GM19395 (cell line): ENCODE data around the gene MN1.

Source experiments
- ATAC-seq: cut with Tn5 transposase; IDR thresholded peaks from one replicate; pipeline ENCODE4 v1.9.1; 2021; ENCODE audit warnings: mild to moderate bottlenecking, moderate library complexity; ENCODE audit not compliant: unreplicated experiment

The MN1 gene

GRCh38 chr22:27765706-27766291 is 35.8 kb downstream of the MN1 start:
- no peak for ATAC-seq

GRCh38 chr22:27764722-27765236 is 36.8 kb downstream of the MN1 start:
- no peak for ATAC-seq

GRCh38 chr22:27761665-27762064 is 39.9 kb downstream of the MN1 start:
- no peak for ATAC-seq

- ATAC-seq: no peak
Observed at GRCh38 chr22:27761000-27761399, 40.6 kb downstream of the MN1 start.

- ATAC-seq: no peak
Observed at GRCh38 chr22:27760474-27760873, 41.1 kb downstream of the MN1 start.

DNA sequence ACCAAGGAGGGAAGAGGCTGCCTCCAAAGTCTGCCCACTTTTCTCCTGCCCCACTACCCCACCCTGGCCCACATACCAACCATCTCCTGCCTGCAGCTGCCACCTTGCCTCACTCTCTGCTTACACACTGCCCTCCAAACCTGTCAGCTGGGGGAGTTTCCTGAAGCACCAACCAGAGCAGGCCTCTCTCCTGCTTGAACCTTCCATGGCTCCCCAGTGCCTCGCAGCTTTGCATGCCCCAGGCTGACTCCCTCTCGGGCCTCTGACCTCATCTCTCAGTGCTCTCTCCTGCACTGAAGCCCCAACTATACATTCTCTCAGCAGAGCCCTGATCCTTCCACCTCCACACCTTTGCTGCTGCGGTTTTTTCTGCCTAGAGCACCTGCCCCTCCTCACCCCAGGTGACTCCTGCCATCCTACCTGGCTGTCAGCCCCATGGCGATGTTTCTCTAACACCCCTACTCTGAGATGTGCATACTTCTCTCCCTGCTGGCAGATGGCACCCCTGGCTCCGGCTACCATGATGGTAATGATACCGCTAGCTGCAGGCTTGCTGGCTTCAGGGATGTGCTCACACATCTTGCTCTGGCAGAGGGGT is 43.5 kb downstream of the MN1 start:
- ATAC-seq: no peak

DNA sequence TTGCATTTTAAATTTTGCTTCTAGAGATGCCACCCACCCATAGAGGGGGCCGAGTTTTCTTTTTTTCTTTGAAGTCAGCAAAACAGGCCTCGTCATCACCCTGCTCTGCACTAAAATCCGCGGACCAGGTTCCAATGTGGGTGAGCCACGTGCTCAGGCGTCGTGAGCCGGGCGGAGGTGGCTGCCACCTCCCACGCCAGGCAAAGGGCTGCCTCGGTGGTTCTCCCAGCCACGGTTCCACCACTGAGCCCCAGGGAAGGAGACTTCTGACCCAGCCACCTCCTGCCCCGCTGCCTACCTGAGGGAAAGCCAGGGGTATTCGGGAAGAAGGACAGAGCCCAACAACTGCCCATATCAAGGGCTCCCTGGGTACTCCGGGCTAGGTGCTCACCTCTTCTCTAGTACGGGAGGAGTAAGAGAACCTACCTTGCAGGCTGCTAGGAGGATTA is 45.3 kb downstream of the MN1 start:
- no peak for ATAC-seq

DNA sequence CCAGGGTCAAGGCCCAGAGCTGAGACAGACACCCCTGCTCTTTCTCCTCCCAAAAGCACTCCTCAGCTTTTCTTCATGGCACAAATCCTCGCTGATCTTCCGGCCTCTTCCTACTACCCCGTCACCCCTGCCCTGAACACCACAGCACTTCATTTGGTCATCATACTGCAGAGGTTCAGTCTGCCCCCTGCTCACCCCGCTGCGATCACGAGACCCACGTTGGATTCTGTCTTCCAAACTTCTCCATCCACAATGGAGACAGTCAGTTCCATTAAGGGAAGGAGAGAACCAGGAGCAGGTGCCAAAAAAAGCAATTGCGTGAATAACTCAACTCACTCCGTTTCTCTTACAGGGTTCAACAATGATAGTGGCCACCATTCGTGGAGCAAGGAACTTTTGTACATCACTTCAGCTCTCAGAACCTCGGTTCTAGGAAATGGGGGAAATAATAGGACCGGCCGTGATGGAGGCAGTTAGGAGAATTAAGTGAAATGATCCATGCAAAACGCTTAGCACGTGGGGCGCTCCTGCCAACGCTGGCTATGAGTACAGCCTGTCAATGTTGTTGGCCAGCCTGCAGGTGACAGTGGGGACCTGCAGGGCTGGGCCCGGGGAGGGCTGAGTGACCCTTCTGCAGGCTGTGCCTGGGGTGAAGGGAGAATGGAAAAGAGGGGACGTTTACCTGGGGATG is 45.9 kb downstream of the MN1 start:
- no peak for ATAC-seq

GRCh38 chr22:27754888-27755480 is 46.6 kb downstream of the MN1 start:
- no peak for ATAC-seq

DNA sequence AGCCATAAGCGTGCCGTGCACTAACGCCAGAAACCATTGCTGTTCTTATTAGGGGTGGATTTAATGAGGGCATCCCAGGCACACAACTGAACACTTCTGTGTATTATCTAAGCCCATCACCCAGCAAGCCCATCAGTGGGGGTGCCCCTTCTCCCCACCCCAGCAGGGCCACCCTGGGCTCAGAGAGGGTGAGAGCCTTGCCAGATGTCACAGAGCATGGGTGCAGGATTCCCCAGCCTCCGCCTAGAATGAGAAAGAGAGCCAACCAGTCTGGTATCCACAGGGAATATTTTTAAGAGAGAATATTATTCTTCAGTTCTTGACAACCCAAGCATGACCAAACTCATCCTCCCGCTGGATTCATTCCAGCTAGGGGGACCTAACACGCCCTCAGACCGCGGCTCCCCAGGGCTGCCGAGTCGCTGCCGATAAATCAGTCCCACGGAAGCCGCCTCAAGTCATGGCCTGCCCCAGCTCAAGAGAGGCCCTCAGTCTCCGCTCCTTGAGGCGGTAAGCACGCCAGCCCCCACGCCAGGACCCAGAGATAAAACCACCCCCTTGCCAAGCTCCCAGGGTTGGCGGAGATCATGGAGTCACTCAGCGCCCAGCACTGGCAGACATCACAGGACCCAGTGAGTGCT is 47.2 kb downstream of the MN1 start:
- ATAC-seq: no peak

- no peak for ATAC-seq
Observed at GRCh38 chr22:27752771-27753170, 48.8 kb downstream of the MN1 start.

- no peak for ATAC-seq
Observed at GRCh38 chr22:27752141-27752540, 49.4 kb downstream of the MN1 start.

GRCh38 chr22:27751277-27752070 is 50.1 kb downstream of the MN1 start:
- no peak for ATAC-seq

DNA sequence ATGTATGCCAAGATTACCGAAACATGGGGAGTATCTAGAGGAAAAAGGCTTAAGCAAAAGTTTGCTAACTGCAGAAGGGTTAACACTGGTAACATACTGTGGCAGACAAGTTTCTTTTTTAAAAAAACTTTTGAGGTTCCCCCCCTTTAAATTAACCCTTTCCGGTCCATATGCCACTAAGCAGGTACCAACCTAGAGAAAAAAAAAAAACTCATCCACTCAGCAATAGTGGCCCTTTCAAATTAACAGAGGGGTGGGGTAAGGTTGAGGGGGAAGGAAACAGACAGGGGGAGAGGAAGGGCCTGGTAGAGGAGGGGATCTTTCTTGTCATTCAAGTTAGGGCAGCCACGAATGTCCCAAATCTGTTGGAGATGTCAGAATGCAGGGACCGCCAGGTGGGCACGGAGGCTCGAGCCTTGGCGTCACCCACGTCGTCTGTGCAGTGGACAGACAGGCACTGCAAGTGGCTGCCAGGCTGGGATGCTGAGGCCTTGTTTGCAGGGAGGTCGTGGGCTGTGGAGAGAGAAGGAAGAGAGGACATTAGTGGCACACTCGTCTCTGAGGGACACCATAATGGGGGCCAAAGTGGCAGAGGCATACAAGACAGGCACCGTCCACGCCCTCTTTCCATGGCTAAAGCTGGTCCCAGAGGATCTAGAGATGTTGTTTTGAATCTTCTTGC is 50.8 kb downstream of the MN1 start:
- ATAC-seq: no peak

- ATAC-seq: no peak
Observed at GRCh38 chr22:27749597-27750225, 51.8 kb downstream of the MN1 start.

GRCh38 chr22:27748751-27749191 is 52.8 kb downstream of the MN1 start:
- ATAC-seq: no peak

GRCh38 chr22:27748349-27748748 is 53.2 kb downstream of the MN1 start:
- ATAC-seq: no peak

DNA sequence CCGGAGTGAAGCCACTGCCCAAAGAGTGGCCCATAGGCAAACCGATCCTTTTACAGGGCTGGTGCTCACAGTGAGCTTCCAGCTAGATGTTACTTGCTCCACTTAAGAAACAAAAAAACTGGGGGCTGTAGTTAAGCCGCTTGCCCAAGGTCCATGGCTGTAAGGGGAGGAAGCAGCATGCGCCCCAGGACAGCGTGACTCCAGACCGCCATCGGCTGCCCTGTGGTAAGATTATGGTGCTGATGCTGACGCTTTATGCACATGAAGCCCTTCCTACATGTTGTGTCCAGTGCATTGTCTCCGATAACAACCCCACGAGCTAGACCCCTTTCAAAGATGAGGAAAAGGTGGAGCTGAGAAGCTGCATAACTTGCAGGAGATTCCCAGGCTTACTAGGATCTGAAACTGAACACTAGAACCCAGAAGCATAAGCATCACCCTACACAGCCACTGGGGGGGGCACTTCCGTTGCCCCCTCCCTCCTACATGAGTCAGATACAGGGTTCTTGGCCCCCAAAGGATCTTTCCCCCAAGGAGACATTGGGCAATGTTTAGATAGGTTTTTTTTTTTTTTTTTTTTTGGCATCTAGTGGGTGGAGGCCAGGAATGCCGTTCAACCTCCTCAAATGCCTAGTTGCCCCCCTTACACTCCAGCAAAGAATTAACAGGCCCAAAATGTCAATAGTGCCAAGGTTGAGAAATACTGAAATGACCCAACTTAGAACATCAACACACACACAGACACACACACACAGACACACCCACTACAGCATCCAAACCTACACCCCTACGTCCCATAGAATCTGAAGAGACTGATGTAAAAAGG is 53.9 kb downstream of the MN1 start:
- ATAC-seq: no peak

DNA sequence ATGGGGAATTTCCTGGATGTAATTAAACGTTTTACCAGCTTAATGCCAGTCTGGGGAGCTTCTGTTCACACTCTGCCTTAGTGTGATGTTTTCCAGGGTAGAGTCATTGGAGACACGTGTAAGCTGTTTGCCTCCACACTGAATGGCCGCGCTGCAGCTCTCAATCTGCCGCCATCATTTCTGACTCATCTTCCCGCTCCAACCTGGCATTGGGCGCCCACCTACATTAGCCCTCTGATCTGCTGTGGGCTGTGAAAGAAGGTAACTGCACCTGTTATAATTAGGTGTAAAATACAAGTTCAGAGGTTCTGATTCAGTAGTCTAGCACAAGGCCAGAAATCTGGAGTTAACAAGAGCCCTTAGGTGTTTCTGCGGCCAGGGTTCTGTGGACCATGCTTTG is 54.6 kb downstream of the MN1 start:
- ATAC-seq: no peak
